Testis (tissue), 2 donors: ENCODE measurements around the gene PDE6A.

Experiments
- POLR2A ChIP-seq: fragments of 450-650 bp; IDR thresholded peaks from one replicate; pipeline ENCODE4 v1.6.1; 2017; ENCODE audit warnings: antibody characterized with exemption, mild to moderate bottlenecking, moderate library complexity
- TF ChIP-seq, protein P1 (sequence below), 3 experiments: fragments of 450-650 bp in 2 of 3; fragments of 200-600 bp in 1 of 3; sonication (generic) in 1 of 3; IDR thresholded peaks; one replicate each; pipeline ENCODE4 v1.5.1; 2016 to 2019; ENCODE audit warnings: antibody characterized with exemption in 3 of 3, mild to moderate bottlenecking in 2 of 3, moderate library complexity in 1 of 3

DNA sequence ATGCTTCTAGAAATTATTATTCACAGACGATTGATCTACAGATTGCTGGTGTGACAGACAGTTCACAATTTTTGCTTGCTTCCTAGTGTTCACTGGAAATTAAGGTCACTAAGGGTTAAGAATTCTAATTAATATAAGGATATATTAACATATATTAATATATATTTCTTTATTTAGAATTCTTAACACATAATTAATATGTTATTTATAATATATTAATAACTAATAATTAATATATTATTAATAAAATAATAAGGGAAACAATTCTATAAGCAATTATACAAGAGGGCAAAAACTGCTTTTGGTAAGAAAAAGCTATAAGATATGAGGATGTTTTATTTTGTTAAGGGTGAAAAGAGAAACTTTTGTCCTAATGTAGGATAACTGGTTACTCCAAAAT, 56.3 kb downstream of the PDE6A start:
- TF ChIP-seq, protein P1, sequence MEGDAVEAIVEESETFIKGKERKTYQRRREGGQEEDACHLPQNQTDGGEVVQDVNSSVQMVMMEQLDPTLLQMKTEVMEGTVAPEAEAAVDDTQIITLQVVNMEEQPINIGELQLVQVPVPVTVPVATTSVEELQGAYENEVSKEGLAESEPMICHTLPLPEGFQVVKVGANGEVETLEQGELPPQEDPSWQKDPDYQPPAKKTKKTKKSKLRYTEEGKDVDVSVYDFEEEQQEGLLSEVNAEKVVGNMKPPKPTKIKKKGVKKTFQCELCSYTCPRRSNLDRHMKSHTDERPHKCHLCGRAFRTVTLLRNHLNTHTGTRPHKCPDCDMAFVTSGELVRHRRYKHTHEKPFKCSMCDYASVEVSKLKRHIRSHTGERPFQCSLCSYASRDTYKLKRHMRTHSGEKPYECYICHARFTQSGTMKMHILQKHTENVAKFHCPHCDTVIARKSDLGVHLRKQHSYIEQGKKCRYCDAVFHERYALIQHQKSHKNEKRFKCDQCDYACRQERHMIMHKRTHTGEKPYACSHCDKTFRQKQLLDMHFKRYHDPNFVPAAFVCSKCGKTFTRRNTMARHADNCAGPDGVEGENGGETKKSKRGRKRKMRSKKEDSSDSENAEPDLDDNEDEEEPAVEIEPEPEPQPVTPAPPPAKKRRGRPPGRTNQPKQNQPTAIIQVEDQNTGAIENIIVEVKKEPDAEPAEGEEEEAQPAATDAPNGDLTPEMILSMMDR (IDR thresholded peaks at IDR 0.05), result no peak
- TF ChIP-seq POLR2A, result no peak
